Uterus (tissue), 2 donors: ENCODE measurements around the gene SHC4.
A peak's percentile ranks its signal among the peaks of the same experiment; 100 is the strongest.

ENCODE experiments used
- POLR2A ChIP-seq, 2 donors: fragments of 450-650 bp; IDR thresholded peaks; one replicate each; pipeline ENCODE4 v1.6.1; 2016; ENCODE audit warnings: antibody characterized with exemption in 2 of 2, mild to moderate bottlenecking in 1 of 2, moderate library complexity in 1 of 2
- TF ChIP-seq, protein P1 (sequence below), 4 experiments: fragments of 200-600 bp in 2 of 4; fragments of 450-650 bp in 2 of 4; sonication (generic) in 2 of 4; IDR thresholded peaks; one replicate each; pipeline ENCODE4 v1.5.1; 2016 to 2019; ENCODE audit warnings: antibody characterized with exemption in 4 of 4, mild to moderate bottlenecking in 2 of 4, moderate library complexity in 1 of 4

DNA sequence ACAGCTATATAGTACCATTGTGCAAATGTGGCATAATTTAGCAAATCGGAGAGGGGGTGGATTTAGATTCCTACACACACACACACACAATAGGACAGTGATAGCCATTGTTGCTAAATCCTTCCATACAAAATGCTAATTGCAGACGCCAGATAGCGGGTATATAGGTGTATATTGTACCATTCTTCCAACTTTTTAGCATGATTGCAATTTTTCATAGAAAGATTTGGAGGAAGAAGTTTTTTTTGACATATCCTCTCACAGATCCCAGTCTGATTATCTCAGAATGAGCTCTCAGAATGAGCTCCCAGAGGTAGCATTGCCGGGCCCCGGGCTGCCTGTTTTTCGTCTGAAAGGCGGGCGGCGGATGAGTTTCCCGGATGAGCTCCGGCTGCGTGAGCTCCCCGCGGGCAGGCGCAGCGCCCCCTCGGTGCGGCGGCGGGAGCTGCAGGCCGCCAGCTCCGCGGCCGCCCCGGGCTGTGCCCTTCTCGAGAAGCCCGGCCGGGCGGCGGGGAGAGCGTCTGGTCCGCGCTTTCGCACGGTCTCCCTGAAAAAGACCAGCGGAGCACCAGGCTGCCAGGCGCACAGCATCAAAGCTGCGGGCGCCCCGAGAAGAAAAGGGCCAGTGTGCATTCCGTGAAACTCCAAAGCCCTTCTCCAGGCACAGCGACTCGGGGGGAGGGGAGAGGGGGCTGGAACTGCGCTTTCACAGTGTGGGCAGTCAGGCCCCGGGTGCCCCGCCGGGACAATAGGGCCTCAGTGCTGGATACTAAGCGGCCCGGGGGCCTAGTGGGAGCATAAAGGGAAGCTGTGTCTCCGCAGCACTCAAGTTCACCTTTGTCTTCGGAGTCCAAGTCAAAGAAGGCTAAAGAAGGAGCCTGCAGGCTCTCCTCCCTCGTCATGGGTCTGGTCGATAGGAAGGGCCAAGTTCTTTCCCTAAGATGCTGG is 12.0 kb upstream of the SHC4 start:
- TF ChIP-seq, protein P1, sequence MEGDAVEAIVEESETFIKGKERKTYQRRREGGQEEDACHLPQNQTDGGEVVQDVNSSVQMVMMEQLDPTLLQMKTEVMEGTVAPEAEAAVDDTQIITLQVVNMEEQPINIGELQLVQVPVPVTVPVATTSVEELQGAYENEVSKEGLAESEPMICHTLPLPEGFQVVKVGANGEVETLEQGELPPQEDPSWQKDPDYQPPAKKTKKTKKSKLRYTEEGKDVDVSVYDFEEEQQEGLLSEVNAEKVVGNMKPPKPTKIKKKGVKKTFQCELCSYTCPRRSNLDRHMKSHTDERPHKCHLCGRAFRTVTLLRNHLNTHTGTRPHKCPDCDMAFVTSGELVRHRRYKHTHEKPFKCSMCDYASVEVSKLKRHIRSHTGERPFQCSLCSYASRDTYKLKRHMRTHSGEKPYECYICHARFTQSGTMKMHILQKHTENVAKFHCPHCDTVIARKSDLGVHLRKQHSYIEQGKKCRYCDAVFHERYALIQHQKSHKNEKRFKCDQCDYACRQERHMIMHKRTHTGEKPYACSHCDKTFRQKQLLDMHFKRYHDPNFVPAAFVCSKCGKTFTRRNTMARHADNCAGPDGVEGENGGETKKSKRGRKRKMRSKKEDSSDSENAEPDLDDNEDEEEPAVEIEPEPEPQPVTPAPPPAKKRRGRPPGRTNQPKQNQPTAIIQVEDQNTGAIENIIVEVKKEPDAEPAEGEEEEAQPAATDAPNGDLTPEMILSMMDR (IDR thresholded peaks at IDR 0.05) = peak; percentile 68 to 98 (median 91)
- TF ChIP-seq POLR2A (IDR thresholded peaks at IDR 0.05) = no peak
